ENCODE measurements around the gene KCNH4.

The KCNH4 gene

DNA sequence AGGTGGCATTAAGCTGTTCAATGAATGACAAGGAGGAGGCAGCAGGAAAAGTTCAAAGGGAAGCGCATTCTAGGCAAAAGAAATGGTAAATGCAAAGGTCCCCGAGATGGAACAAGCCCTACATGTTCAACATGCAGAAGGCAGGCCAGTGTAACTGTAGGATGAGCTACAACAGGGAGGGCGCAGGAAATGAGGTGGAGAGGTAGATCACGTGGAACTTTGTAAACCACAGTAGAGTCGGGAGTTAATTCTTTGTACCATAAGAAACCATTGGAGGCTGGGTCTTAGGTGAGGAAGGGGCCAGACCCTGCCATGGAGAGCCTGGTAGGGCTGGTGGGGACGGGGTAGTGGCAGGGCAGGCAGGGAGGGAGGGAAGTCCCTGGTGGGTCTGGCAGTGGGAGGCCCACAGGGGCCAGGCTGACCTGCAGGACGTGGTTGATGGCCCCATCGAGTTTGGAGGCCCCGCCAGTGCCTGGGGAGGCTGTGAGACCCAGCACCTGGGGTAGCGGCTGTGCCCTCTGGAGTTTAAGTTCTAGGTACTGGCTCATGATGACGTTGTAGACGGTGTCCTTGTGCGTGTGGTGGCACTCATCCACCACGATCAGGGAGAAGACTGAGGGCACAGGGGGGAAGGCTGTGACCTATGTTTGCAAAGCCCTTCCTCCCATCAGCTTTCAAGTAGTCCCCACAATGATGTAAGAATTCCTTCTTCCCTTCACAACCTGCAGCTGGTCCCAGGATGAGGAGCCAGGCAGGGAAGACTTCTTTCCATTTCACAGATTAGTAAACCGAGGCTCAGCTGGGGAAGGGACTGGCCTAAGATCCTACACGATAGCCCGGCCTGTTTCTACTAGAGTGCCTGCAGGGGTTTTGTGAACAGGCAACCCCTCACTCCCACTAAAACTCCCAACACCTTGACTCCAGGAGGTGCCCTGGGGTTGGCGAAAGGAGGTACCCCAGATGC, 70.4 kb downstream of the KCNH4 start:
- TF ChIP-seq, protein P1, sequence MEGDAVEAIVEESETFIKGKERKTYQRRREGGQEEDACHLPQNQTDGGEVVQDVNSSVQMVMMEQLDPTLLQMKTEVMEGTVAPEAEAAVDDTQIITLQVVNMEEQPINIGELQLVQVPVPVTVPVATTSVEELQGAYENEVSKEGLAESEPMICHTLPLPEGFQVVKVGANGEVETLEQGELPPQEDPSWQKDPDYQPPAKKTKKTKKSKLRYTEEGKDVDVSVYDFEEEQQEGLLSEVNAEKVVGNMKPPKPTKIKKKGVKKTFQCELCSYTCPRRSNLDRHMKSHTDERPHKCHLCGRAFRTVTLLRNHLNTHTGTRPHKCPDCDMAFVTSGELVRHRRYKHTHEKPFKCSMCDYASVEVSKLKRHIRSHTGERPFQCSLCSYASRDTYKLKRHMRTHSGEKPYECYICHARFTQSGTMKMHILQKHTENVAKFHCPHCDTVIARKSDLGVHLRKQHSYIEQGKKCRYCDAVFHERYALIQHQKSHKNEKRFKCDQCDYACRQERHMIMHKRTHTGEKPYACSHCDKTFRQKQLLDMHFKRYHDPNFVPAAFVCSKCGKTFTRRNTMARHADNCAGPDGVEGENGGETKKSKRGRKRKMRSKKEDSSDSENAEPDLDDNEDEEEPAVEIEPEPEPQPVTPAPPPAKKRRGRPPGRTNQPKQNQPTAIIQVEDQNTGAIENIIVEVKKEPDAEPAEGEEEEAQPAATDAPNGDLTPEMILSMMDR (IDR thresholded peaks at IDR 0.05; ENCODE audit: poor library complexity, severe bottlenecking), result no peak
- DNase-seq (ENCODE audit: low spot score), result no peak
- ATAC-seq (ENCODE audit: low read depth), result no peak
- Histone ChIP-seq H3K36me3 (ENCODE audit: low read depth) (peaks cover 8% of the 10 kb centered on the region), H3K4me1 (ENCODE audit: insufficient read depth, poor library complexity, severe bottlenecking) (no peaks in the 10 kb centered on the region), H3K4me3 (ENCODE audit: severe bottlenecking) (no peak overlapping the region), H3K27me3 (ENCODE audit: insufficient read depth, poor library complexity, severe bottlenecking) (no peaks in the 10 kb centered on the region), H3K27ac (ENCODE audit: poor library complexity, severe bottlenecking) (no peak overlapping the region), H3K9me3 (ENCODE audit: severe bottlenecking) (no peaks in the 10 kb centered on the region)

DNA sequence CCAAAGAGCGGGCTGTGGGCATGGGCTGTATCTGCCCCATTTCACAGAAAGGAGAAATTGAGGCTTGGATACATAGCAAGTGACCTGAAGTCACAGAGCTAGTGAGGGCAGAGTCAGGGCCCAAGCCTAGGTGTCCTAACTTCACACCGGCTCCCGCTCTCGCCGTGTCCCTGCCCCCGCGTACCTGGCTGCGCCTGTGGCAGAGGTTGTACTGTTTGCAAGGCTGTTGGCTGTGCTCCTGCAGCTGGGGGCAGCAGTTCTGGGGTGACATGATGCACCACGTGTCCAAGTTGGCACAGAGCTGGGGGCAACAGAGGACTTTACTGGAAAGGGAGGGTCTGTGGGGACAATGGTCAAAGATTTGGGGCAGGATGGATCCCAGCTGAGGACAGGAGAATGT, 71.9 kb downstream of the KCNH4 start:
- TF ChIP-seq, protein P1 (IDR thresholded peaks at IDR 0.05; ENCODE audit: poor library complexity, severe bottlenecking), result no peak
- ATAC-seq (ENCODE audit: low read depth) (no peak), DNase-seq (ENCODE audit: low spot score) (no peak)
- H3K4me3 ChIP-seq (ENCODE audit: severe bottlenecking), result no peak overlapping the region
- H3K36me3 ChIP-seq (ENCODE audit: low read depth), result peaks cover 6% of the 10 kb centered on the region
- no peak overlapping the region for H3K27ac ChIP-seq (ENCODE audit: poor library complexity, severe bottlenecking)
- no peaks in the 10 kb centered on the region for H3K27me3 ChIP-seq (ENCODE audit: insufficient read depth, poor library complexity, severe bottlenecking)
- no peaks in the 10 kb centered on the region for H3K4me1 ChIP-seq (ENCODE audit: insufficient read depth, poor library complexity, severe bottlenecking)
- H3K9me3 ChIP-seq (ENCODE audit: severe bottlenecking), result no peaks in the 10 kb centered on the region

DNA sequence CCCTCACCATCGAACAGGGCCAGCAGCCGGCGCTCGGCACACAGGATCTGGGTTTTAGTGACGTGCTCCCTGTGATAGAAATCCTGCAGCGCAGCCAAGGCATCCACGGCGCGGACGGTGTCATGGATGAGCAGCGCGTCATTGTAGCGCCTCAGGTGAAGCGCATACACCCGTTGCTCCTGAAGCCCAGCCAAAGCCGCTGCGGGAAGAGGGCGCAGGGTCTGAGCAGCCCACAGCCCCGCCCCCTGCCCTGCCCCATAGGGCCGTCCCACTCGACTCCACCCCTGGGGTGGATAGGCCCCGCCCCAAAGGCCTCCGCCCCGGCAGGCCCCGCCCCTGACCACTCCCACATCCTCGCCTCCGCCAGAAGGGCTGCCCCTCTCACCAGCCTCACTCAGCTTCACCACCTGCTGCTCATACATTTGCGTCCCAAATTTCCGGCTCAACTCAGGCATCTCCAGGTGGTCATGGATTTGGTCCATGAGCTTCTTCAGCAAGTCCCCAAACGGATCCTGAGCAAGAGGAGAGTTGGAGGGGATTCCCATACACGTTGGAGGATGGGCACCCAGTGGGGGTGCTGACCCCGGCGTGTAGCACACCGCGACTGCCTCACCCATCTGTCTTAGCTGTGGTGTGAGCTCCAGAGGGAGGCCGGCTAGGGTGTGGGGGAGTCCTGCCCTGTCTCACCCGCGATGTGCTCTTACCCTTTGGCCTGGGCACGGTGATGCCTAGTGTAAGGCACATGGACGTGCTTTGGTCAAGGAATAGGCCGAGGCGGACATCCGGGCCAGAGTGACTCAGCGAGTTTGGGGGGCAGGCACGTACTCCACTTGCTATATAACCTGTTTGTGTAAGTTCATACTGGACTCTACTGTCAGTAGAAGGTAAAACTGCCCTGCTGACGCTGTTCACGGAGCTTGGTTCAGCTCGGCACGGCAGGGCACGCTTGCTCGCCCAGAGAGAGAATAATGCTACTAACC, 73.1 kb downstream of the KCNH4 start:
- Histone ChIP-seq H3K4me1 (ENCODE audit: insufficient read depth, poor library complexity, severe bottlenecking) (no peaks in the 10 kb centered on the region), H3K27ac (ENCODE audit: poor library complexity, severe bottlenecking) (no peak overlapping the region), H3K36me3 (ENCODE audit: low read depth) (no peaks in the 10 kb centered on the region), H3K4me3 (ENCODE audit: severe bottlenecking) (no peak overlapping the region), H3K27me3 (ENCODE audit: insufficient read depth, poor library complexity, severe bottlenecking) (no peaks in the 10 kb centered on the region), H3K9me3 (ENCODE audit: severe bottlenecking) (no peaks in the 10 kb centered on the region)
- no peak for DNase-seq (ENCODE audit: low spot score)
- TF ChIP-seq, protein P1 (IDR thresholded peaks at IDR 0.05; ENCODE audit: poor library complexity, severe bottlenecking), result no peak
- ATAC-seq (ENCODE audit: low read depth), result peak; percentile 68

DNA sequence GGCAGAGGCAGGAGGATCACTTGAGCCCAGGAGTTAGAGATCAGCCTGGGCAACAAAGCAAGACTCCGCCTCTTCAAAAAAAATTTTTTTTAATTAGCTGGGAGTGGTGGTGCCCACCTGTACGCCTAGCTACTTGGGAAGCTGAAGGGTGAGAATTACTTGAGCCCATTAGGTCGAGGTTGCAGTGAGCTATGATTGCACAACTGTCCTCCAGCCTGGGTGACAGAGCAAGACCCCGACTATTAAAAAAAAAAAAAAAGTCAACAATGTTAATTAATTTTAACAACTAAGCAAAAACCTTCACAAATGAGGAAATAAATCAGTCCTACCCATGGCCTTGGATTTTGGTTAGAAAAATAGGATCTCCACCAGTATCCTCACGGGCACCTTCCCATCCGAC, 73.8 kb downstream of the KCNH4 start:
- no peak for DNase-seq (ENCODE audit: low spot score)
- TF ChIP-seq, protein P1 (IDR thresholded peaks at IDR 0.05; ENCODE audit: poor library complexity, severe bottlenecking), result no peak
- Histone ChIP-seq H3K9me3 (ENCODE audit: severe bottlenecking) (no peaks in the 10 kb centered on the region), H3K4me3 (ENCODE audit: severe bottlenecking) (no peak overlapping the region), H3K27ac (ENCODE audit: poor library complexity, severe bottlenecking) (no peak overlapping the region), H3K27me3 (ENCODE audit: insufficient read depth, poor library complexity, severe bottlenecking) (no peaks in the 10 kb centered on the region), H3K4me1 (ENCODE audit: insufficient read depth, poor library complexity, severe bottlenecking) (no peaks in the 10 kb centered on the region), H3K36me3 (ENCODE audit: low read depth) (no peaks in the 10 kb centered on the region)
- no peak for ATAC-seq (ENCODE audit: low read depth)
